ENCODE measurements around the gene AGPS.
"Not testable (repeated sequence)": the region's sequence is repeated elsewhere in the genome, so short reads cannot be mapped to it uniquely, and the experiment has no call there.

The AGPS gene

DNA sequence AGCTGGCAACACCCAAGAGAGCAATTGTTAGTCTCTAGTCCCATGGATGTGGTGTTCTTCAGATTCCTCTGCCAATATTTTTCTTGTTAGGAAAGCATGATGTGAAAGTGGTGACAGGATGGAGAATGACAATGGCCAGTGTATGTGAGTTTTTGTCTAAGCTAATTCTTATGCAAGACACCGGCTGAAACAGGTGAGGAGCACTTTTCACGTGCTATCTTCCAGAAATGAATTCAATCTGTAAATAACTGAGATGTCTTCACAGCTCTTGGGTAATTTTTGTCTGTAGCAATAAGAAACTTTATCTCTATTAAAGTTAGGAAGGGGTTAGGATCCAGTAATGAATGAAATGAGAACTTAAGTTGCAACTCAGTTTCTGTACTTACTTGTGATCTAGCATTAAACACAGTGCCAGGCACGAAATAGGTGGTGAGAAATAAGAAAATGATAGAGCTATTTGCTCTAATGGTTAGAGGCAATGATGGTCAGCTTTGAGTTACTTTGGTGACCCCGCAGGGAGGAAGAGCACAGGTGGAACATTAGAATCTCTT lies 676 bp upstream of the AGPS start:
- no peak for DNase-seq

DNA sequence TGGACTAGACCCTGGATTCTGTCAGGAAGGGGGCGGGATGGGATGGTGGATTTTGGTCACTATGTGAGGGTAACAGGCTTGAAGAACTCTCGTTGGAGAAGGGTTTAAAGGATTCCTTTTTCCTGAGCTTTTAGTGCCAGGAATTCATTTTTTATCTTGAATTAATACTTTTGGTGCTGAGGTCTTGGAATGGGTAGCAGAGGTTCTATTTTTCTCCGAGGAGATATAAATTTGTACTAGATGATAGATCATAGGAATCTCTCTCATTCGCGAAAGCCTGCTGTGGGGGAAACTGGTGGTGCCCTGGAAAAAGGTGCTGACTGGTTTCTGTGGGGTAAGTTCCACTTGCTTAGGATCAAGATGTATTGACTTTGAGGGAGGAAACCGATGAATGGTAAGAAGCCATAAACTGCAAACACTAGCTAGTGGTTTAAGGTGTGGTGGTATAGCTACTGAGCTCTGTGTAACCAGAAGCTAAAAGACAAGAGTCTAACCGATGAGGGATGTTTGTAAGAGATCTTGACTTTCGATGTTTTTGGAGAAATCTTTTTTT lies 706 bp downstream of the AGPS start:
- DNase-seq, result peak; percentile 32

DNA sequence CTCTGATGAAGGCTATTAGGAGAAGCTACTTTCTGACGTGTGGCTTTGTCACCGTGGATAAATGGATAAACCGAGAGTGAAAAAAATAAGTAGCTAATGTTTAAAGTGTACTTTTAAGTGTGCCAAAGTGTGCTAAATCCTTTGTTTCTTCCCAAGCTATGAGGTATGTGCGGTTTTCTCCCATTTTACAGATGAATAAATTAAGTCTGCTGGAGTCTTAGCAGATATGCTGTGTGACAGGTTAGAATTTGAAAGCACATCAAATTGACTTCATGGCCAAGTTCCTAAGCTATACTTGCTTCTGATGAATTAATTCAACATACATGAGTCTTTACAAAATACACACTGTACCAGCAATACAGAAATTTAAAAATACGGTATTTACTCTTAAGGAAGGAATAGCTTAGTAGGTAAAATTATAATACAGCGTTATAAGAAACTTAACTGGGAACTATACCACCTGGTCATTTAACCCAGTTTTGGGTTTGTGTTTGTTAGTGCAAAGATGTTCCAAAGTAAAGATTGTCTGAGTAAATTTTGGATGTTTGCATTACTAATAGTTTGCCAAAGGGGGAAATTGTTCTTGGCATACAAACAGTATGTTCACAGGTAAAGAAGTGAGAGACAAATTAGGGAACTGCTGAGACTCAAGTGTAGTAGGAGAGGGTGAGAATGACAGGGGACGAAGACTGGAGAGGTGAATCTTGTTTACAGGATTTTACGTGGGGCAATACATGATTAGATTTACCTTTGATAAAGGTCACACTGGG lies 1.4 kb downstream of the AGPS start:
- no peak for DNase-seq

DNA sequence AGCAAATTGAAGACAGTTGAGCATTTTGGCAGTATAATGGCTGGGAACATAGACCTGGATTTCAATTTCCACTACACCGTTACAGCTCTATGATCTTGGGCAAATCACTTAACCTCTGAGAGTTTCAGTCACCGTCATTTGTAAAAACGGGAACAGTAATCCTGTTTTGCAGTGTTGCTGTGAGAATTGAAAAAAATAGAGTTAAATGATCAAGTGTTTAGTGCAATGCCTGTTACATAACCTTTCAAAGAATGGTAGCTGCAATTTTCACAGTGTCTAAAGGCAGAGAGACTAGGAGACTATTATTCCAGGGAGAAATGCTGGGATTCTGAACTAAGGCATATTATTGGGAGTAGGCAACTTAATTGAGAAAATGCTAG lies 2.0 kb downstream of the AGPS start:
- no peak for DNase-seq

DNA sequence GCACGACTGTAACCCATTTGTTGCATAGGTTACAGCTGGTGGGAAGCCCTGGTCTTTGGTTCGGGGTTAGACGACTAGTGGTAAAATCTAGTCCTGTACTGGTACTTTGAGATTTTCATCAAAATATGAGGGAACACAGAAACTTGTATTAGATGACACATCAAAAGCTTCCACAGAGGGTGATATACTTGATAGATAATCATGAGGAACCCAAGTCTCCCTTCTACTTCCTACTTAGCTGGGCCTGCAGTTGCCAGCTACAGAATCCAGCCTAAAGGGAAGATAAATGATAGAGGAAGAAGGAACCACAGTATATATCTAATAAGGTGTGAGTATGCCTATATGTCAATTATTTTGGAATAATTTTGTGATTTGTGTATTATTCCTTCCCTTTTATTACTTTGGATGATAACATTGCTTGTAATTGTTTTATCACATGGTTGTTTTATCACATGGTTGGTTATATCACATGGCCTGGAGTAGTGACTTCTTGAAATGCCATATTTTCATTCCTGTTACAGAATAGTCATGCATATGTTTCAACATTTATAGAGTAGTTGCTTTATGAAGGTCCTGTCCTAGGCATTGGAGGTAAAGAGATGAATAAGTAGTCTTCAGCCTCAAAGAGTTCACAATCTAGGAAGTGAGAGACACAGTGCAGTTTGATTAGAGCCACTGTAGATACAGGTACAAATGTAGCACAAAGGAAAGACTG lies 2.9 kb downstream of the AGPS start:
- DNase-seq, result no peak

DNA sequence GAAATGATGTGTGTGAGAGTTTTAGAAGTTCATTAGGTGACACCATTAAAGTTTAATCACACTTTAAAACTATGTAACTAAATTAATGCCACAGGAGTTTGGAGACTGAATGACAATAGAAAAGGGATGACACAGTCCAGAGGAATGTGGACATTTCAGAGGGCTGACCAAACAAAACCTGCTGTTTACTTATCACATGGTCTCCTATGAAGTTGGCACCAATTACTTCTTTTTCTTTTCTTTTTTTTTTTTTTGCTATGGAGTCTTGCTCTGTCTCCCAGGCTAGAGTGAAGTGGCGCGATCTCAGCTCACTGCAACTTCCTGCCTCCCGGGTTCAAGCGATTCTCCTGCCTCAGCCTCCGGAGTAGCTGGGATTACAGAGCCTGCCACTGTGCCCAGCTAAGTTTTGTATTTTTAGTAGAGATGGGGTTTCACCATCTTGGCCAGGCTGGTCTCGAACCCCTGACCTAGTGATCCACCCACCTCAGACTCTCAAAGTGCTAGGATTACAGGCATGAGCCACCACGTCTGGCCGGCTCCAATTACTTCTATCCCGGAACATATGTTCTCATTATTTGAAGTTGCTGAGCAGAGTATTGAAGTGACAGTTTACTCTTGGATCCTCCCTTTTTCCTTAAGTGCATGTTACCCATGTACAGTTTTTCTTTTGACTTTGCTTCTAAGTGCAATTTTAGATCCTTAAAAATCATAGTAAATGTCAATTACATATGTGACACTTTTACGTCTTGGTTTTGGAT lies 4.3 kb downstream of the AGPS start:
- no peak for DNase-seq

DNA sequence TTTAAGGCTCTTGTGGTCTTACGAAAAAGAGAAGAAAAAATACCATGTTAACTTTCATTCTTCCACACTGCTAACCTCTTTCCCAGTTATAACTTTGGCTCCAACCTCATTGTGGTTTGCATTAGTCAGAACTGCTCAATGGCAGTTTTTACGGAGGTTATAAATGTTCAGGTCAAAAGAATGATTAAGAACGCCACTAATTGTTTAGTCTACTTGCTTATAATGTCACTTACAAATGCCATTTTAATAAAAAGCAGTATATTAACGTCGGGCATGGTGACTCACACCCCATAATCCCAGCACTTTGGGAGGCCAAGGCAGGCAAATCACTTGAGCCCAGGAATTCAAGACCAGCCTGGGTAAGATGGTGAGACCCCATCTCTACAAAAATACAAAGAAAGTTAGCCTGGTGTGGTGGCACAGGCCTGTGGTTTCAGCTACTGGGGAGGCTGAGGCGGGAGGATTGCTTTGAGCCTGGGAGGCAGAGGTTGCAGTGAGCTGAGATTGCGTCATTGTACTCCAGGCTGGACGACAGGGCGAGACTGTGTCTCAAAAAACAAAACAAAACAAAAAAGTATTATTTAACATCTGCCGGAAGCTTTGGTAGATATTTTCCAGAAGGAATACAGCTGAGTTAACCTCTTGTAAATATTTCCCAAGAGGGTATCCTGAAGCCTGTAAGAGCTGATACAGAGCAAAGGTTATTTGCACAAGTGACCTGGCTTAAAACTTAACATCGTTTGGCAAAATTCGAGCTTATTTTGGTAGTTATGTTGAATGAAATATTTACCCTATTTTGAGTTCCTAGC lies 5.1 kb downstream of the AGPS start:
- DNase-seq, result no peak

DNA sequence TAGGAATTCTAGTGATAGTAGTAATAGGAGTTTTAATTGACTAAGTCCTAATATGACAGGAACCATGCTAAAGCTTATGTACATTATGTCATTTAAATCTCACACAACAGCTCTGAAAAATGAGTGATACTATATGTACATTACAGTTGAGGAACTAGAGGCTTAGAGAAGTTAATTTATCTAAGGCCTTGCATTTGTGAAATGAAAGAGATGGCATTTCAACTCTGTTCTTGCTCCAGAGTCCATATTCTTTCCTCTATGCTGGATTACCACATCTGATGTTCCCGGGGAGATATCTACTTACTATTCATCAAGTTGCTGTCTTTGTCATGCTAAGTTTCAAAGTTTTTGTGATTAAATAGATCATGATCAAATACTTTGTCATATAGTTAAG lies 5.7 kb downstream of the AGPS start:
- no peak for DNase-seq

DNA sequence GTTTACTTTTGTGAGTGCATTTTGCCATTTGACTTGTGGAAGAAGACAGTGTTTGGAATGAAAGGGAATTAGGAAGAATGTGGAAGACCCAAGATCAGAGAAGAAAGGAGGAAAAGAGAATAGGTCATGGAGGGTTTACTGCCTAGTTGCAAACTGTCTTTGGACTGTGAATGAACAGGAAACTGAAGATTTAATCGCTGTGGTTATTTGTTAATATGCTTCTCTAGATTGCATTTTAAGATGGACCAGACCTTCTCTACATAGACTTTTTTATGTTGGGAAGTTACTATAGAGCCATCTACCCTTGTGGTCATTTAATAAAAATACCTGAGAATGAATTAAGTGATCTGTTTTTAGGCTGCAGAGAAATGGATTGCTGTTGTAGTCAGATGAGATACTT lies 6.2 kb downstream of the AGPS start:
- no peak for DNase-seq

DNA sequence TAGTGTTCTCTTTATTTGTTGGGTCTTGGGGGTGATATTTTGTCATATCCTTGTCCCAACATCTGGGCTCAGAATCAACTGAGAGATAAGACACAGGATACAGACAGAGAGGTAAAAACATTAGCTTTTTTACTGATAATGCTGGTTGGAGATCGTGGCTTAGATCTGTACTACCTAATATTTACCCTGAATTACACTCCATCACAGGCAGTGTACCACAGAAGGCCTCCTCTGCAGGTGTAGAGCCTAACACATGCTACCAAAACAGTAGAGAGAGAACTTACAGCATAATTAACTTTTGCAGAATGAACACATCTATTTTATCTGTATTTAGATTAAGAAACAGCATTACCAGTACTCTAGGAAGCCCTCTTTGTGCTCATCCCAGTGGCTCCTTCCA lies 6.8 kb downstream of the AGPS start:
- DNase-seq, result no peak

DNA sequence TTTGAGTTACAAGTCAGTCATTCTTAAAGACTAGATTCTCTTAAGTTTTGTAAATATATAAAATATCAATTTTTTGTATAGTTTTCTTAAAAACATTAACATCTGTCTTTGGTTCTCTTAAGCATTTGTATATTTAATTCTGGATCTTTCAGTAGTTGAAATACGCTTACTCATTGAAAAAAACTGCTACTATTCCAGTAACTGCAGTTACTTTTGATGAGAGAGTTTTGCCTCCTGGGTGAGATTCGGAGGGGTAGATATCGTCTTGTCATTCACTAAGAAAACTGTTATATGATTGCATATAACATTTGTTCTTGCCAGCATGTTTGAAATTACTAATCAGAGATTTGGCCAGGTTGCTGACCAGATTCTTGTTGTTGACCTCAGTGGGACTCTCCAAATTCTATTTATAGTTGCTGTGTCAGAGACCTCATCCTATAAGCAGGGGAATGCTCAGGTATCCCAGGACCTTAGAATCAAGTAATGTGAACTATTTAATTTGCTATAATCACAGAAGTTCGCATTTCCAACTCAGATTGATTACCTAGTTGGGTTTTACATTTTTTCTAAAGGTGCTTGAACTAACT lies 7.9 kb downstream of the AGPS start:
- no peak for DNase-seq

DNA sequence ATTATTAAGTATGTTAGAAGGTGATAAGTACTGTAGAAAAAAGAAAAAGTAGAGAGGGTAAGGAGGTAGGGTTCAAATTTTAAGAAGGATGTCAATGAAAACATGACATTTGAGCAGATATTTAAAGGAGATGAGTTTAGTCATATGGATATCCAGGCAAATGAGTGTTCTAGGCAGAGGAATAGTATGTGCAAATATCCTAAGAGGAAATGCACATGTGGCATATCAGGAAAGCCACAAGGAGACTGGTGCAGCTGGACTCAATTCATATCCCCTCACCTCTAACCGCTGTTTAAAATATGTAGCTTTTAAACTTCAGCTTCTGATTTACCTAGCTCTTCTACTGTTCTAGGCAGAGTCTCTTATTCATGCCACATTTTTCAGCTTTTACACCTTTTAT lies 9.5 kb downstream of the AGPS start:
- DNase-seq, result no peak

DNA sequence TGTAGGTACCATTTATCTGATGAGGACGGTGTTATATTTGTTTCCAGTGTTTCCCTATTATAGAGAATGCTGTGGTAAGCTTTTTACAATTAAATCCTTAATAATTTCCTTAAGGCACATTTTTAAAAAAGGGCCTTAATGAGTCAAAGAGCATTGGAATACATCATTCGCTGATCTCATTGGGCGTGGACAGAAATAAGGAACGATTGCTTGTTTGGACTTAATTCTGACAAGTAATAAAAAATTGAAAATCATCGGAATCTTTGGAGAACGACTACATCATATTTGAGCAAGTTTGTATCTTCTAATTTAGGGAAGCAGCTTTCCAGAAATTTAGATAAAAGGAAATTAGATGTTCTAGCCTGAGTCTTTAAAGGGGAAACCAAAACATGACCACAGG lies 11.3 kb downstream of the AGPS start:
- no peak for DNase-seq

DNA sequence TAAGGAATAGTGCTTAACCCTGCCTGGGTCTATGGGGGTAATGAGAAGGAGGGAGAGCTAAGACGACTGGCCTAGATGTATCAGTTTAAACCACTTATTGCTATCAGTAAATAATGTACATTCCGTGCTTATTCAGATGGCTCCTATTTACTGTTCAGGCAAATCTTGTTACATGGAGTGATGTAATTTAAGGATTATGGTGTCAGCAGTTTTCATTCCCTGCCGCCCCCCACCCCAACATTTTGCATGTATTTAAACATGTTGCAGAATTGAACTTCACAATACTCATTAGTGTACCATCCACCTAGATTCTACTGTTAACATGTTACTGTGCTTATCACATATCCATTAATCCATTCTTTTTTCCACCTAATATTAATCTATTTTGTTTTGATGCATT lies 11.7 kb downstream of the AGPS start:
- DNase-seq, result no peak

DNA sequence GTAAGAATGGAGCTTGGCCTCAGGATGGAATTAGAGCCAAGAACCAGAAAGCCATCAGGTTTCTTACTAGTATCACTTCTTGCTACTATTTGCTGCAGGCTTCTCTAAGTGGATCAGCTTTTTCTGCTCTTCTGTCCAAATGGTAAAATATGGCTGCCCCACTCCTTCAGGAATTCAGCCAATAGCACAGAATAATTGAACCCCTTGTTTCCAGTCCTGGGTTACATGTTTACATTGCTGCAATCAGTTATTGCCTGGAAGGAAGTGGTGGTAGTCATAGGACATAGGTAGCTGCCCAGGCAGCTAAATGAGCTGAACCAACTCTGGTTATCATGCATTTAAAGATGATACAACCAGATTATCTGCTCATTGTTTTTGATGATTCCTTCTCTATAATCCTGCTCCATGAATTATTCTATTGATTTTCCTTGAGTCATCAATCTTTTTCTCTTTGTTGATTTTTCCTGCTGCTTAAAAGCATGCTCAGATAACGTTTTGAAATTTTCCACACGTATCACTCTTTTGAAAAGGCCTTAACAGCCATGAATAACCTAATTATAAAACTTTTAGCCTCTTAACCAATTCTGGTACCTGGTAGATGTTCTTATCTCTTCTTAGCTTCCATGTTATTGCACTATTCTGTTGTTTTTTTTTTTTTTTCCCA lies 12.6 kb downstream of the AGPS start:
- no peak for DNase-seq

DNA sequence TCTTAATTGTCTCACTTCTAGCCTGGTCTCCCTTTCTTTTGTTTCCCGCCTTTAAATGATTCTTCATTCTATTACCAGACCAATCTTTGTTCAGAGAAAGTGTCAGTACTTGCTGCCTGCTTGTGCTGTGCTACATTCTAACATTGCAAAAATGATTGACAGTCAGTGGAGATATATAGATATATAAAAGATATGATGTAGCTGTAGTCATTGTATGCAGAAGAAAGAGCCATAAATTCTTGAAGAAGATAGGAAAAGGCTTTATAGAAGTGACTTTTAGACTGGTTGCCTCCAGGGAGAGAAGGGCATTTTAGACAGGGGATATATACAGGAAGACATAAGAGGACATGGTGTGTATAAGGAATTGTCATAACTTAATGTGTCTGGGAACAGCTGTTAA lies 13.6 kb downstream of the AGPS start:
- no peak for DNase-seq

DNA sequence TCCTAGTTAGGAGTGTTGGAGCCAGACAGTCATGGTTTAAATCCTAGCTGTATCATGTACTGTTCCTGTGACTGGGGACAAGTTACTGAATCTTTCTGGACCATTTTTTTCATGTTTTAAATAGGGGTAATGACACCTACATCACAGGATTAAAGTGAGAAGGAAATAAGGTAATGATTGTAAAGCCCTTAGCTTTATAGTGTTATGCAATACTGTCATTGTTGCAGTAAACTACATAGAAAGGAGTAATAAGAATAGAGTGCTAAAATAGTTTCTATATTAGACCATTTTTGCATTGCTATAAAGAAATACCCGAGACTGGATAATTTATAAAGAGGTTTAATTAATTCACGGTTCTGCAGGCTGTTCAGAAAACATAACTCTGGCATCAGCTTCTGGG lies 14.5 kb downstream of the AGPS start:
- DNase-seq, result no peak

DNA sequence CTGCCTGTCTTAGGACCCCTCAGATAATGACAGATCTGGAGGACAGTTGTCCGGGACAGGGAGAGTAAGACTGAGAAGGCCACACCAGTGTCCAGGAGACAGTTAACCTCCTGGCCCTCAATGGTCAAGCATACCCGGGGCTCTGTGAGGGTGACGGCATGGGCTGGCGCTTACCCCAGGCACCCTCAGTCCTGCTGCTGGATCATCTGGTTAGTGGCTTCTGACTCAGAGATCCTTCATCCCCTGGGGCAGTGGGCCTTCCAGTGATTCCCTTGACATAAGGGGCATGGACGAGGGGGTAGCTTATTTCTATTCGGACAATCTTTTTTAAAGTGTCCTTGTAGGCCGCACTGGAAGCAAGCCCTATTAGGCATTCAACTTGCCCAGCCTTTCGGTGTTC lies 18.1 kb downstream of the AGPS start:
- DNase-seq, result not testable (repeated sequence)

DNA sequence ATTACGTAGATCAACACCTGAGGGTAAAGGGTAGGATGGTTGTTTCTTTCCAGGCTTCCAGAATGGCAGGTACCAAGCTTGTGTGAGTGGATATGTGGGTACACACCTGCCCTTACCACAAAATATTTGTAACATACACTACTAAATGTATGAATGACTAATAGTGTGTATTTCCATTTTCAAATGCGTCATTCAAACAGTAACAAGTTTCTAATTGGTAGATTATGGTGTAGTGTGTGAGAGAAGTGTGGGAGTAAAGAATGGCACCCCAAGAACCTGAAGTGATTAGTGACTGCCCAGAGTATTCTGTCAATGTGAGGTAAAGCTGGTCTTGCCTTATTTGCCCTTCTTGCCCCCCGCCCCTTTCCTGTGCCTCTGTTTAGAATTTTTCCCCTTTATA lies 21.1 kb downstream of the AGPS start:
- DNase-seq, result no peak

DNA sequence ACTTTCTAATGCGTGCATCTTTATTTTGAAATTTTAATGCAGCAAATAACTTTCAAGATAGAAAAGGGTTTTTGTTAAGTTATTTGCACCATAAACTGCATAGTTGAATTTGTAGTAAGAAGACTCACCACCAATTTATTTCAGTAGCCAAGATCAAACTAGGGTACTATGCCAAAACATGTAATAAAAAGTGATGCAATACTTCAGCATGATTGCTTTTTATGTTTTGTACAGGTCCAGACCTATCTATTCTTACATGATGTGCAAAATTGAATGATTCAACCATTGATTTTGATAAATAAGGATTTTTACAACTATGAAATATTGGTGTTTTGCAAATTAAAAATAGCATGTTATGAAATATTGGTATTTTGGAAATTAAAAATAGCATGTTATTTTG lies 26.7 kb downstream of the AGPS start:
- DNase-seq, result no peak

DNA sequence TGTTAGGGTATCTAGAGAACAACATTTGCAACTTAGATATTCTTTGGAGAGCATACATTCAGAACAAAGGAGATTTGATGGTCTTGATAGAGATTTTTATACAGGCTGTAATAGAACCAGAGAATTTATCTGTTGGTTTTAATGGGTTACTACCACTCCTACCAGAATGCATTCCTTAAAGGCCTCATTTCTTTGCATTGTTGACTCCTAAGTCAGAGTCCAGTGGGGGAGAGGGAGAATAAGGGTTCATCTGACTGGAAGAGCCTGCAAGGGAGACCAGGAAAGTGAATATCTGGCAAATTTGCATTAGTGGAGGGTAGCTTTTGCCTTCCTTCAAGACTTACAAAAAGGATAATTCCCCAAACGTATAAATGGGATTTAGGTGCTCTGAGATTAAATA lies 29.7 kb downstream of the AGPS start:
- DNase-seq, result no peak

DNA sequence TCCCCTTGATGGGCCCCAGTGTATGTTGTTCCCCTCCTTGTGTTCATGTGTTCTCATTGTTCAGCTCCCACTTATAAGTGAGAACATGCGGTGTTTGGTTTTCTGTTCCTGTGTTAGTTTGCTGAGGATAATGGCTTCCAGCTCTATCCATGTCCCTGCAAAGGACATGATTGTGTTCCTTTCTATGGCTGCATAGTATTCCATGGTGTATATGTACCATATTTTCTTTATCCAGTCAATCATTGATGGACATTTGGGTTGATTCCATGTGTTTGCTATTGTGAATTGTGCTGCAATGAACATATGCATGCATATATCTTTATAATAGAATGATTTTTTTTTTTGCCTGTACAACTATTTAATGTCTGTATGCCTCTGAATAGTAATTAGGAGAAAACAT lies 31.5 kb downstream of the AGPS start:
- not testable (repeated sequence) for DNase-seq
